Stromal cell of bone marrow (primary cell): ENCODE measurements around the gene ABCD4.
A peak's percentile ranks its signal among the peaks of the same experiment; 100 is the strongest.
"Not testable (repeated sequence)": the region's sequence is repeated elsewhere in the genome, so short reads cannot be mapped to it uniquely, and the experiment has no call there.

Source experiments
- DNase-seq: peaks from one replicate; pipeline ENCODE4 v3.0.0-alpha.2; 2012; ENCODE audit warnings: low read depth

Gene ABCD4

GRCh38 chr14:74302634-74303569 lies at the start of gene ABCD4:
Gene ABCD4 (minus strand): TSS chr14:74302934. CDS start chr14:74302912, 22 bp downstream.
- peak; percentile 88 for DNase-seq

GRCh38 chr14:74350928-74351323 lies 48.2 kb upstream of the ABCD4 start:
- no peak for DNase-seq

- DNase-seq, result no peak
Observed at GRCh38 chr14:74350211-74350927, 47.6 kb upstream of the ABCD4 start.

GRCh38 chr14:74349757-74350156 lies 47.0 kb upstream of the ABCD4 start:
- no peak for DNase-seq

GRCh38 chr14:74348735-74349463 lies 46.2 kb upstream of the ABCD4 start:
- DNase-seq, result no peak

GRCh38 chr14:74348241-74348734 lies 45.6 kb upstream of the ABCD4 start, which contains the start of gene VRTN:
Gene VRTN (plus strand): TSS chr14:74348471. CDS start chr14:74356784, 8,313 bp downstream.
- no peak for DNase-seq

- DNase-seq, result no peak
Observed at GRCh38 chr14:74347795-74348100, 45.0 kb upstream of the ABCD4 start.

- no peak for DNase-seq
Observed at GRCh38 chr14:74347097-74347794, 44.5 kb upstream of the ABCD4 start.

GRCh38 chr14:74346341-74346740 lies 43.6 kb upstream of the ABCD4 start:
- no peak for DNase-seq

GRCh38 chr14:74333909-74334308 lies 31.2 kb upstream of the ABCD4 start:
- DNase-seq, result peak; percentile 15

- DNase-seq, result not testable (repeated sequence)
Observed at GRCh38 chr14:74329950-74330552, 27.3 kb upstream of the ABCD4 start.

GRCh38 chr14:74326369-74327152 lies 23.8 kb upstream of the ABCD4 start:
- DNase-seq, result no peak

GRCh38 chr14:74325446-74325845 lies 22.7 kb upstream of the ABCD4 start:
- no peak for DNase-seq

GRCh38 chr14:74324931-74325361 lies 22.2 kb upstream of the ABCD4 start:
- DNase-seq, result peak; percentile 29

- DNase-seq, result no peak
Observed at GRCh38 chr14:74314576-74314975, 11.8 kb upstream of the ABCD4 start.

GRCh38 chr14:74313601-74314000 lies 10.9 kb upstream of the ABCD4 start:
- DNase-seq, result no peak

GRCh38 chr14:74312161-74312560 lies 9.4 kb upstream of the ABCD4 start:
- no peak for DNase-seq

- no peak for DNase-seq
Observed at GRCh38 chr14:74309125-74310022, 6.6 kb upstream of the ABCD4 start.

GRCh38 chr14:74308695-74309094 lies 6.0 kb upstream of the ABCD4 start:
- no peak for DNase-seq
